Breast epithelium (tissue), 4 donors: ENCODE results near the gene H2BK1. TPM values are rescaled to one million over a fixed set of nuclear protein-coding genes. Genes with fewer than 3 reads are reported as not detected.

Source experiments
- DNase-seq, 2 donors: peaks; one replicate each; pipeline ENCODE4 v3.0.0-alpha.2; 2019; ENCODE audit warnings: low spot score in 2 of 2
- H3K27ac ChIP-seq, 2 donors: fragments of 200-600 bp; sonication (generic) in 1 of 2; one replicate each; pipeline ENCODE4 v1.5.1; 2016 to 2019; ENCODE audit warnings: mild to moderate bottlenecking in 1 of 2
- H3K27me3 ChIP-seq, 2 donors: fragments of 200-600 bp; sonication (generic) in 1 of 2; one replicate each; pipeline versions ENCODE4 v1.5.1 to v1.6.0; 2017 to 2019; ENCODE audit warnings: control low read depth in 1 of 2, mild to moderate bottlenecking in 1 of 2
- H3K36me3 ChIP-seq: fragments of 200-600 bp; one replicate; pipeline ENCODE4 v1.5.1; 2019
- H3K4me1 ChIP-seq, 2 donors: fragments of 200-600 bp; sonication (generic); one replicate each; pipeline ENCODE4 v1.5.1; 2016 to 2019; ENCODE audit warnings: control low read depth in 1 of 2
- H3K4me3 ChIP-seq, 3 donors: fragments of 200-600 bp; sonication (generic); 1 replicate in 2 of 3; 2 replicates in 1 of 3; pipeline ENCODE4 v1.5.1; 2016 to 2019; ENCODE audit warnings: mild to moderate bottlenecking in 3 of 3, moderate library complexity in 2 of 3
- H3K9me3 ChIP-seq, 2 donors: fragments of 200-600 bp; sonication (generic) in 1 of 2; one replicate each; pipeline ENCODE4 v1.5.1; 2016 to 2019; ENCODE audit warnings: control low read depth in 1 of 2
- CTCF ChIP-seq, 3 donors: fragments of 450-650 bp; IDR thresholded peaks; one replicate each; pipeline ENCODE4 v1.5.1; 2016 to 2017; ENCODE audit warnings: antibody characterized with exemption in 3 of 3, mild to moderate bottlenecking in 3 of 3, moderate library complexity in 3 of 3
- POLR2A ChIP-seq: fragments of 450-650 bp; IDR thresholded peaks from one replicate; pipeline ENCODE4 v1.6.1; 2016; ENCODE audit warnings: antibody characterized with exemption, mild to moderate bottlenecking, moderate library complexity
- POLR2AphosphoS5 ChIP-seq, 3 donors: sonication (generic); formaldehyde crosslinking; IDR thresholded peaks; one replicate each; pipeline ENCODE4 v1.6.1; 2017; ENCODE audit warnings: antibody characterized with exemption in 3 of 3
- intact Hi-C: fragments of 100-400 bp; cut with DNase I; formaldehyde crosslinking; loops from one replicate; pipeline ENCODE4 v1.15.1; 2023; ENCODE audit warnings: low total_unique reads
- total RNA-seq, 3 donors: library from RNA; depleted of rRNA; stranded (reverse); fragments of >200 nt; gene quantifications; one replicate each; pipeline ENCODE4 v1.1.0, GENCODE V29; 2016

Gene H2BK1
- total RNA-seq, 3 donors from 2014 or later, result not detected

- no peaks in the 10 kb centered on the region for H3K9me3 ChIP-seq
- no peaks in the 10 kb centered on the region for H3K27me3 ChIP-seq
- intact Hi-C loops, result no loop called here
- H3K27ac ChIP-seq, result peak within 1 kb of the TSS; percentile 72 to 85
- peaks cover 4 to 10% of the 10 kb centered on the region in 2 donors for H3K4me1 ChIP-seq
- peaks cover 7% of the 10 kb centered on the region for H3K36me3 ChIP-seq
- TF ChIP-seq POLR2AphosphoS5 (IDR thresholded peaks at IDR 0.05) (peak; percentile 72 to 84 (median 79)), CTCF (IDR thresholded peaks at IDR 0.05) (no peak), POLR2A (peak; percentile 10)
- peak within 1 kb of the TSS; percentile 71 to 83 (median 76) for H3K4me3 ChIP-seq
- DNase-seq, result peak; percentile 99
Observed at GRCh38 chr7:151226875-151227782, 16.8 kb upstream of the H2BK1 start, which contains the start of gene ABCF2. Gene ABCF2, minus strand, starts transcription at chr7:151227205. Its CDS starts 747 bp downstream, at chr7:151226458.

- Histone ChIP-seq H3K27me3 (no peaks in the 10 kb centered on the region), H3K4me3 (peak overlapping the region; percentile 71 to 83 (median 76)), H3K27ac (peak overlapping the region; percentile 72 to 85), H3K36me3 (peaks cover 7% of the 10 kb centered on the region), H3K9me3 (no peaks in the 10 kb centered on the region), H3K4me1 (peaks cover 2 to 10% of the 10 kb centered on the region in 2 donors)
- TF ChIP-seq POLR2AphosphoS5 (IDR thresholded peaks at IDR 0.05) (no peak), CTCF (IDR thresholded peaks at IDR 0.05) (no peak), POLR2A (no peak)
- no peak for DNase-seq
- intact Hi-C loops, result no loop called here
Observed at GRCh38 chr7:151226560-151226874, 16.2 kb upstream of the H2BK1 start.

GRCh38 chr7:151225948-151226510 is 15.7 kb upstream of the H2BK1 start:
- no peak for TF ChIP-seq CTCF (IDR thresholded peaks at IDR 0.05)
- no peak for TF ChIP-seq POLR2AphosphoS5 (IDR thresholded peaks at IDR 0.05)
- TF ChIP-seq POLR2A, result no peak
- H3K27ac ChIP-seq, result no peak overlapping the region

GRCh38 chr7:151223728-151224127 is 13.4 kb upstream of the H2BK1 start:
- intact Hi-C loops, result no loop called here
- Histone ChIP-seq H3K36me3 (peaks cover 7% of the 10 kb centered on the region), H3K27ac (no peak overlapping the region), H3K27me3 (no peaks in the 10 kb centered on the region), H3K4me1 (peaks cover 0 to 10% of the 10 kb centered on the region in 2 donors), H3K9me3 (no peaks in the 10 kb centered on the region), H3K4me3 (no peak overlapping the region)
- no peak for DNase-seq
- no peak for TF ChIP-seq CTCF (IDR thresholded peaks at IDR 0.05)

More at GRCh38 chr7:151225948-151226510, 15.7 kb upstream of the H2BK1 start:
- H3K36me3 ChIP-seq, result peaks cover 7% of the 10 kb centered on the region
- peaks cover 0 to 10% of the 10 kb centered on the region in 2 donors for H3K4me1 ChIP-seq
- no peaks in the 10 kb centered on the region for H3K9me3 ChIP-seq
- intact Hi-C loops, result no loop called here
- no peaks in the 10 kb centered on the region for H3K27me3 ChIP-seq
- H3K4me3 ChIP-seq, result peak overlapping the region; percentile 71 to 83 (median 76)
- no peak for DNase-seq

- Histone ChIP-seq H3K4me3 (no peak overlapping the region), H3K27ac (no peak overlapping the region), H3K9me3 (no peaks in the 10 kb centered on the region), H3K27me3 (no peaks in the 10 kb centered on the region), H3K4me1 (no peaks in the 10 kb centered on the region), H3K36me3 (peaks cover 9% of the 10 kb centered on the region)
- DNase-seq, result no peak
- TF ChIP-seq POLR2A (no peak), CTCF (IDR thresholded peaks at IDR 0.05) (no peak), POLR2AphosphoS5 (IDR thresholded peaks at IDR 0.05) (no peak)
- intact Hi-C loops, result no loop called here
Observed at GRCh38 chr7:151218170-151218569, 7.9 kb upstream of the H2BK1 start.
